ENCODE measurements around the gene USP3.
"Not testable (repeated sequence)": the region's sequence is repeated elsewhere in the genome, so short reads cannot be mapped to it uniquely, and the experiment has no call there.

USP3 gene

DNA sequence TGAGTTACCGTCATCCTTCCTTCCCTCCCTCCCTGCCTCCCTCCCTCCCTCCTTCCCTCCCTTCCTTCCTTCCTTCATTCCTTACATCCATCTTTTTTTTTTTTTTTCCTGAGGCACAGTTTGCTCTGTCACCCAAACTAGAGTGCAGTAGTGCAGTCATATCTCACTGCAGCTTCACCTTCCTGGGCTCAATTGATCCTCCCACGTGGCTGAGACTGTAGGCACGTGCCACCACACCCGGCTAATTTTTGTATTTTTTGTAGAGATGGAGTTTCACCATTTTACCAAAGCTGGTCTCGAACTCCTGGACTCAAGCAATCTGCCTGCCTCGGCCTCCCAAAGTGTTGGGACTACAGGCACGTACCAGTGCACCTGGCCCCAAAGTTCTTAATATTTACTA, 25.8 kb downstream of the USP3 start:
- no peaks in the 10 kb centered on the region for H3K36me3 ChIP-seq (ENCODE audit: control insufficient read depth, insufficient read depth, low read length)
- TF ChIP-seq, protein P1, sequence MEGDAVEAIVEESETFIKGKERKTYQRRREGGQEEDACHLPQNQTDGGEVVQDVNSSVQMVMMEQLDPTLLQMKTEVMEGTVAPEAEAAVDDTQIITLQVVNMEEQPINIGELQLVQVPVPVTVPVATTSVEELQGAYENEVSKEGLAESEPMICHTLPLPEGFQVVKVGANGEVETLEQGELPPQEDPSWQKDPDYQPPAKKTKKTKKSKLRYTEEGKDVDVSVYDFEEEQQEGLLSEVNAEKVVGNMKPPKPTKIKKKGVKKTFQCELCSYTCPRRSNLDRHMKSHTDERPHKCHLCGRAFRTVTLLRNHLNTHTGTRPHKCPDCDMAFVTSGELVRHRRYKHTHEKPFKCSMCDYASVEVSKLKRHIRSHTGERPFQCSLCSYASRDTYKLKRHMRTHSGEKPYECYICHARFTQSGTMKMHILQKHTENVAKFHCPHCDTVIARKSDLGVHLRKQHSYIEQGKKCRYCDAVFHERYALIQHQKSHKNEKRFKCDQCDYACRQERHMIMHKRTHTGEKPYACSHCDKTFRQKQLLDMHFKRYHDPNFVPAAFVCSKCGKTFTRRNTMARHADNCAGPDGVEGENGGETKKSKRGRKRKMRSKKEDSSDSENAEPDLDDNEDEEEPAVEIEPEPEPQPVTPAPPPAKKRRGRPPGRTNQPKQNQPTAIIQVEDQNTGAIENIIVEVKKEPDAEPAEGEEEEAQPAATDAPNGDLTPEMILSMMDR (IDR thresholded peaks at IDR 0.05; ENCODE audit: insufficient read depth, low read length, poor library complexity, severe bottlenecking): no peak
- DNase-seq (ENCODE audit: extremely low read depth, insufficient read length): no peak
- H3K4me3 ChIP-seq (replicated peaks; ENCODE audit: low read depth, low read length): no peak overlapping the region
- no peaks in the 10 kb centered on the region for H3K27me3 ChIP-seq (replicated peaks; ENCODE audit: control insufficient read depth, insufficient read depth, low read length)

DNA sequence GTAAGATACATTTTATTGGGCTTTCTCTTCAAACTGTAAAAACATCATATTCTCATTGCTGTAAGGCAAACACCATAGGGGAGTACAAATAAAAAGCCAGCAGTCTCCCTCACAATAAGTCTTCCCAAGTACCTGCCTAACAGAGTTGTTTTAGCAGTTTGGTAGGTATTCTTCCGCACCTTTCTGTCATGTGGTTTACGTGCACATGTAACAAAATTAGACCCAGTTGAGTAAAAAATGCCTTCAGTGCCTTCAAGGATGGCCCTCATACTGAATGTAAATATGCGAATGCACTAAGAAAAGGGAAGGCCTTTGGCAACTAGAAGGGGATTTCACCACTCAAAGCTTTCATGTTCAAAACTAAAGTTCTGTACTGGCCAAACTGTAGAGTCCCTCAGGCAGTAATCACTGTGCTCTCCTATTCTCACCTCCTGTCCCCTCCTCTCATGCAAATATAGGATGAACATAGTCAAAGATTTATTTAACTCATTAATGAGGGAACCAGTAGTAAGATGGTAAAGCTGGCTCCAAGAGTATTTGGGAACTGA, 26.4 kb downstream of the USP3 start:
- TF ChIP-seq, protein P1 (IDR thresholded peaks at IDR 0.05; ENCODE audit: insufficient read depth, low read length, poor library complexity, severe bottlenecking): no peak
- no peak overlapping the region for H3K4me3 ChIP-seq (replicated peaks; ENCODE audit: low read depth, low read length)
- H3K36me3 ChIP-seq (ENCODE audit: control insufficient read depth, insufficient read depth, low read length): no peaks in the 10 kb centered on the region
- no peaks in the 10 kb centered on the region for H3K27me3 ChIP-seq (replicated peaks; ENCODE audit: control insufficient read depth, insufficient read depth, low read length)
- peak; percentile 24 for DNase-seq (ENCODE audit: extremely low read depth, insufficient read length)

DNA sequence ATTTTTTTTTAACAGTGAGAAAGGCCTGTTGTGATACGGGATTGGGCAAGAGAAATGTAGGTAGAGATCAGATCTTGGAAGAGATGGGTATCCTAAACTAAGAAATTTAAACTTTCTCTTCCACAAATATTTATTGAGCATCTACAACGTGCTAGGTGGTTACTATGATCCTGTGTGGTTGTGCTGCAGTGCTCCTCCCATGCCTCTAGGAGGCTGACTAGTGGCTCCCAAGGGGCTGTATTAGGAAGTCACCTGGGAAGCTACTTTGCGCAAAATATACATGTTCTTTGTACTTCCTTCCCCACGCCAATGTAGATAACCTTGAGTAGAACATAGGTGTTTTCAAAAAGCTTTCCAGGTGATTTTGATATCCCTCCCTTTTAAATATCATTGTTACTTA, 27.2 kb downstream of the USP3 start:
- TF ChIP-seq, protein P1 (IDR thresholded peaks at IDR 0.05; ENCODE audit: insufficient read depth, low read length, poor library complexity, severe bottlenecking): peak; percentile 21
- Histone ChIP-seq H3K27me3 (replicated peaks; ENCODE audit: control insufficient read depth, insufficient read depth, low read length) (no peaks in the 10 kb centered on the region), H3K36me3 (ENCODE audit: control insufficient read depth, insufficient read depth, low read length) (no peaks in the 10 kb centered on the region), H3K4me3 (replicated peaks; ENCODE audit: low read depth, low read length) (no peak overlapping the region)
- DNase-seq (ENCODE audit: extremely low read depth, insufficient read length): no peak

DNA sequence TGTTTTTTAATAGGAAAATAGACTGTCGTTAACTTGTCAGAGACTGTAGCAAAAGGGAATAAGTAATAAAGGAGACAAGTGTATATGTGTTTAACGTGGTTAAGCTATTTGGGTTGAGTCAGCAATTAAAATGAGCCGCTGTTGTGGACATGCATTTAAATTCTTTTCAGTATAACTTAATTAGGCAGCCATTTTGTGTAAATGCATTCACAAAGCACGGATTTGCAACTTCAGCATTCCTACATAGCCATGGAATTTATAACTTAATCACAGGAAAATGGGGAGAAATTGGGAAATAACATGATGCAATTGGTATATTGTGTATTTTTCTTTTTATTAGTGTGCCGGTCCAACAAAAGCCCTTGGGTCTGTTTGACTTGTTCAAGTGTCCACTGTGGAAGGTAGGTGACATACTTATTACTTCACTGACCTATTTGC, 27.9 kb downstream of the USP3 start:
- H3K27me3 ChIP-seq (replicated peaks; ENCODE audit: control insufficient read depth, insufficient read depth, low read length): no peaks in the 10 kb centered on the region
- TF ChIP-seq, protein P1 (IDR thresholded peaks at IDR 0.05; ENCODE audit: insufficient read depth, low read length, poor library complexity, severe bottlenecking): no peak
- DNase-seq (ENCODE audit: extremely low read depth, insufficient read length): no peak
- H3K36me3 ChIP-seq (ENCODE audit: control insufficient read depth, insufficient read depth, low read length): no peaks in the 10 kb centered on the region
- no peak overlapping the region for H3K4me3 ChIP-seq (replicated peaks; ENCODE audit: low read depth, low read length)

DNA sequence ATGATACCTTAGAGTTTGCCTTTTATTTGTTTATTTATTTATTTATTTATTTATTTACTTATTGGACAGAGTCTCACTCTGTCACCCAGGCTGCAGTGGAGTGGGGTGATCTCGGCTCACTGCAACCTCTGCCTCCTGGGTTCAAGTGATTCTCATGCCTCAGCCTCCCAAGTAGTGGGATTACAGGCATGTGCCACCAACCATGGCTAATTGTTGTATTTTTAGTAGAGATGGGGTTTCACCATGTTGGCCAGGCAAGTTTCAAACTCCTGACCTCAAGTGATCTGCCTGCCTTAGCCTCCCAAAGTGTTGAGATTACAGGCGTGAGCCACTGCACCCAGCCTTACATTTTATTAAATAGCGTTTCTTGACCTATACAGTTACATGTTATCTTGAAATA, 30.5 kb downstream of the USP3 start:
- peak; percentile 18 for DNase-seq (ENCODE audit: extremely low read depth, insufficient read length)
- not testable (repeated sequence) for H3K36me3 ChIP-seq (ENCODE audit: control insufficient read depth, insufficient read depth, low read length); H3K27me3 ChIP-seq (replicated peaks; ENCODE audit: control insufficient read depth, insufficient read depth, low read length); H3K4me3 ChIP-seq (replicated peaks; ENCODE audit: low read depth, low read length)

DNA sequence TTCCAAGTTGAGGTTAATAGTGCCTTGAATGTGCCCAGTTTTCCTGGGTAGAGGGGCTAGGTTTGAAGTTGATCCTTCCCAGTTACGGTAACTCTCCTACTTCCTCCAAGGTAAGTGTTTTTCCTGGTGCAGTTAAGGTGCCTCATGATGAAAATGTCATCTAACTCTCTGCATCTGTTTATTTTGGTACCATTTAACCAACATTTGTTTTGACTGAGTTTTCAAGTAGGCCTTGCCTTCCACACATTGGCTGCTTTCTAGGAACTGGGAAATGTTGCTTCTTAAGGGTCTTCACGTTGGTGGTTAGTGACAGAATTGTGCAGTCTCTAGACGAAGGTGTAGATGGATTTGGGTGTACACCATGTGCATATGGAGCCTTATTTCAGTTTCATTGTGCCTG, 31.3 kb downstream of the USP3 start:
- TF ChIP-seq, protein P1 (IDR thresholded peaks at IDR 0.05; ENCODE audit: insufficient read depth, low read length, poor library complexity, severe bottlenecking): no peak
- Histone ChIP-seq H3K27me3 (replicated peaks; ENCODE audit: control insufficient read depth, insufficient read depth, low read length) (no peaks in the 10 kb centered on the region), H3K4me3 (replicated peaks; ENCODE audit: low read depth, low read length) (no peak overlapping the region), H3K36me3 (ENCODE audit: control insufficient read depth, insufficient read depth, low read length) (peaks cover 2% of the 10 kb centered on the region; the same call in 1 of the 2 replicates)
- DNase-seq (ENCODE audit: extremely low read depth, insufficient read length): no peak

Measured in GM06990 (cell line).